KMS-11 (cell line): ENCODE results near the gene NTM.
A peak's percentile ranks its signal among the peaks of the same experiment; 100 is the strongest.

ENCODE experiments used
- H2AFZ ChIP-seq: fragments of 200-600 bp; sonication (generic); 2 replicates; pipeline ENCODE4 v1.6.1; 2016; ENCODE audit warnings: antibody characterized with exemption, mixed run types, low read depth
- H3K27ac ChIP-seq: fragments of 200-600 bp; sonication (generic); 2 replicates; pipeline ENCODE4 v1.6.1; 2016; ENCODE audit warnings: mild to moderate bottlenecking, mixed run types
- H3K27me3 ChIP-seq: fragments of 200-600 bp; sonication (generic); 2 replicates; pipeline ENCODE4 v1.6.1; 2017; ENCODE audit warnings: mild to moderate bottlenecking, low read depth, mixed run types, moderate library complexity; ENCODE audit not compliant: insufficient read depth
- H3K36me3 ChIP-seq: fragments of 200-600 bp; sonication (generic); 2 replicates; pipeline ENCODE4 v1.6.1; 2017; ENCODE audit warnings: mild to moderate bottlenecking, mixed run types; ENCODE audit not compliant: insufficient read depth
- H3K4me1 ChIP-seq: fragments of 200-600 bp; sonication (generic); 2 replicates; pipeline ENCODE4 v1.6.1; 2016; ENCODE audit warnings: mild to moderate bottlenecking, low read depth, mixed run types; ENCODE audit not compliant: poor library complexity, severe bottlenecking
- H3K4me2 ChIP-seq: fragments of 200-600 bp; sonication (generic); 2 replicates; pipeline ENCODE4 v1.7.0; 2016; ENCODE audit warnings: mild to moderate bottlenecking, mixed run types
- H3K4me3 ChIP-seq: fragments of 200-600 bp; sonication (generic); IDR thresholded peaks from 2 replicates; pipeline ENCODE4 v1.6.1; 2017; ENCODE audit warnings: low read depth, low read length, mixed read lengths; ENCODE audit not compliant: insufficient read depth
- H3K79me2 ChIP-seq: fragments of 200-600 bp; sonication (generic); 2 replicates; pipeline ENCODE4 v1.6.1; 2016; ENCODE audit warnings: low read depth, mixed run types; ENCODE audit not compliant: insufficient read depth
- H3K9ac ChIP-seq: fragments of 200-600 bp; sonication (generic); 2 replicates; pipeline ENCODE4 v1.6.1; 2016; ENCODE audit warnings: mild to moderate bottlenecking, mixed run types
- H4K20me1 ChIP-seq: fragments of 200-600 bp; sonication (generic); 2 replicates; pipeline ENCODE4 v1.6.1; 2016; ENCODE audit warnings: mild to moderate bottlenecking, mixed run types; ENCODE audit not compliant: insufficient read depth
- CTCF ChIP-seq: fragments of 200-600 bp; sonication (generic); conservative IDR thresholded peaks from 2 replicates; pipeline ENCODE4 v1.6.1; 2017; ENCODE audit warnings: low read depth, mild to moderate bottlenecking, antibody characterized with exemption, low read length, moderate library complexity, mixed read lengths

Gene NTM

GRCh38 chr11:132111838-132112237 is 741.4 kb downstream of the NTM start:
- TF ChIP-seq CTCF = no peak
- H3K9ac ChIP-seq = no peak overlapping the region
- no peaks in the 10 kb centered on the region for H3K36me3 ChIP-seq
- no peak overlapping the region for H2AFZ ChIP-seq
- H3K4me1 ChIP-seq = peaks cover 7% of the 10 kb centered on the region
- no peak overlapping the region for H3K27ac ChIP-seq
- H3K4me3 ChIP-seq = no peak overlapping the region
- no peak overlapping the region for H3K4me2 ChIP-seq
- H4K20me1 ChIP-seq = no peaks in the 10 kb centered on the region
- H3K27me3 ChIP-seq = no peaks in the 10 kb centered on the region
- H3K79me2 ChIP-seq = no peaks in the 10 kb centered on the region

- H3K36me3 ChIP-seq = no peaks in the 10 kb centered on the region
- H3K79me2 ChIP-seq = no peaks in the 10 kb centered on the region
- no peak overlapping the region for H2AFZ ChIP-seq
- no peak overlapping the region for H3K4me2 ChIP-seq
- no peaks in the 10 kb centered on the region for H4K20me1 ChIP-seq
- no peaks in the 10 kb centered on the region for H3K27me3 ChIP-seq
- peaks cover 7% of the 10 kb centered on the region for H3K4me1 ChIP-seq
- H3K27ac ChIP-seq = no peak overlapping the region
- TF ChIP-seq CTCF = no peak
- H3K4me3 ChIP-seq = no peak overlapping the region
- H3K9ac ChIP-seq = no peak overlapping the region
These were observed 742.4 kb downstream of the NTM start for GRCh38 chr11:132112846-132113245.

- no peak overlapping the region for H2AFZ ChIP-seq
- H3K79me2 ChIP-seq = no peaks in the 10 kb centered on the region
- H3K4me1 ChIP-seq = peaks cover 7% of the 10 kb centered on the region
- no peaks in the 10 kb centered on the region for H3K36me3 ChIP-seq
- no peaks in the 10 kb centered on the region for H4K20me1 ChIP-seq
- no peak overlapping the region for H3K4me3 ChIP-seq
- no peak overlapping the region for H3K27ac ChIP-seq
- H3K9ac ChIP-seq = no peak overlapping the region
- TF ChIP-seq CTCF = peak; percentile 49
- no peaks in the 10 kb centered on the region for H3K27me3 ChIP-seq
- no peak overlapping the region for H3K4me2 ChIP-seq
These were observed 743.8 kb downstream of the NTM start for GRCh38 chr11:132114185-132114584.

GRCh38 chr11:132114743-132115142 is 744.3 kb downstream of the NTM start:
- no peaks in the 10 kb centered on the region for H4K20me1 ChIP-seq
- no peaks in the 10 kb centered on the region for H3K27me3 ChIP-seq
- TF ChIP-seq CTCF = no peak
- no peak overlapping the region for H3K27ac ChIP-seq
- no peak overlapping the region for H3K4me2 ChIP-seq
- no peaks in the 10 kb centered on the region for H3K36me3 ChIP-seq
- no peak overlapping the region for H2AFZ ChIP-seq
- H3K9ac ChIP-seq = no peak overlapping the region
- no peaks in the 10 kb centered on the region for H3K79me2 ChIP-seq
- no peak overlapping the region for H3K4me3 ChIP-seq
- H3K4me1 ChIP-seq = peaks cover 7% of the 10 kb centered on the region

GRCh38 chr11:132115454-132115853 is 745.0 kb downstream of the NTM start:
- Histone ChIP-seq H3K79me2 (no peaks in the 10 kb centered on the region), H4K20me1 (no peaks in the 10 kb centered on the region), H3K4me3 (no peak overlapping the region), H3K27me3 (no peaks in the 10 kb centered on the region), H3K4me2 (no peak overlapping the region), H3K4me1 (peaks cover 7% of the 10 kb centered on the region), H3K36me3 (no peaks in the 10 kb centered on the region), H3K9ac (no peak overlapping the region), H3K27ac (no peak overlapping the region), H2AFZ (no peak overlapping the region)
- no peak for TF ChIP-seq CTCF
